A549 (cell line): ENCODE results near the gene KRIT1.

Source experiments
- BHLHE40 ChIP-seq: IDR thresholded peaks from 2 replicates; pipeline ENCODE4 v1.6.1; 2012; ENCODE audit warnings: low read depth, low read length, inconsistent platforms
- CTCF ChIP-seq: fragments of >200 bp; sonication (Bioruptor Twin); formaldehyde crosslinking; IDR thresholded peaks from 3 replicates; pipeline ENCODE4 v1.5.1; 2016
- FOSL2 ChIP-seq, 2 experiments: fragments of 450-650 bp in 1 of 2; fragments of >200 bp in 1 of 2; sonication (Bioruptor Twin) in 1 of 2; formaldehyde crosslinking; IDR thresholded peaks; 2 replicates each; pipeline versions ENCODE4 v1.5.0 to v1.6.1; 2016 to 2020; ENCODE audit warnings: mild to moderate bottlenecking in 1 of 2, moderate library complexity in 1 of 2
- NFE2L2 ChIP-seq: fragments of 150-350 bp; conservative IDR thresholded peaks from 2 replicates; pipeline ENCODE4 v1.6.1; 2014; ENCODE audit warnings: low read length
- POLR2A ChIP-seq: IDR thresholded peaks from 2 replicates; pipeline ENCODE4 v1.6.1; 2012; ENCODE audit warnings: mild to moderate bottlenecking, low read length
- USF2 ChIP-seq: fragments of 450-650 bp; IDR thresholded peaks from 2 replicates; pipeline ENCODE4 v1.6.1; 2014; ENCODE audit warnings: antibody characterized with exemption

GRCh38 chr7:92279396-92280031 is 33.8 kb upstream of the KRIT1 start:
- TF ChIP-seq FOSL2 (IDR thresholded peaks at IDR 0.05), result no peak
- no peak for TF ChIP-seq FOSL2 (CRISPR knock-in tag; IDR thresholded peaks at IDR 0.05)
- TF ChIP-seq POLR2A, result no peak
- TF ChIP-seq USF2, result no peak
- TF ChIP-seq CTCF, result no peak
- TF ChIP-seq NFE2L2, result no peak
- no peak for TF ChIP-seq BHLHE40
